ENCODE data around the gene ADGRB2.
A peak's percentile ranks its signal among the peaks of the same experiment; 100 is the strongest.

ADGRB2 gene

GRCh38 chr1:31687601-31688000, 76.5 kb downstream of the ADGRB2 start:
- Histone ChIP-seq H2AFZ (ENCODE audit: low read length) (no peak overlapping the region), H3K4me3 (ENCODE audit: low read length) (no peak overlapping the region), H3K9ac (ENCODE audit: low read length) (no peak overlapping the region), H3K9me3 (replicated peaks; ENCODE audit: insufficient read depth, low read length) (no peaks in the 10 kb centered on the region), H3F3A (ENCODE audit: insufficient read depth, low read length) (no peaks in the 10 kb centered on the region), H4K20me1 (ENCODE audit: insufficient read depth, low read length) (no peaks in the 10 kb centered on the region), H3K4me1 (ENCODE audit: low read length) (no peaks in the 10 kb centered on the region), H3K9me2 (replicated peaks; ENCODE audit: insufficient read depth, low read length) (no peaks in the 10 kb centered on the region), H3K79me2 (ENCODE audit: low read length) (no peaks in the 10 kb centered on the region), H3K27ac (ENCODE audit: low read length) (no peak overlapping the region), H3K4me2 (ENCODE audit: low read depth, low read length) (no peak overlapping the region), H3K36me3 (replicated peaks; ENCODE audit: insufficient read depth, low read length) (no peaks in the 10 kb centered on the region), H3K27me3 (replicated peaks; ENCODE audit: insufficient read depth, low read length) (peaks cover 94% of the 10 kb centered on the region)
- DNase-seq = no peak
- TF ChIP-seq CTCF (IDR thresholded peaks at IDR 0.05; ENCODE audit: low read length) = no peak
- TF ChIP-seq EZH2phosphoT487 (IDR thresholded peaks at IDR 0.05; ENCODE audit: low read length) = no peak
- TF ChIP-seq EZH2 (optimal IDR thresholded peaks at IDR 0.05; ENCODE audit: low read depth, low read length) = no peak

GRCh38 chr1:31685795-31686194, 78.3 kb downstream of the ADGRB2 start:
- no peaks in the 10 kb centered on the region for H4K20me1 ChIP-seq (ENCODE audit: insufficient read depth, low read length)
- no peak overlapping the region for H3K4me3 ChIP-seq (ENCODE audit: low read length)
- H3K27ac ChIP-seq (ENCODE audit: low read length) = no peak overlapping the region
- H3K9me2 ChIP-seq (replicated peaks; ENCODE audit: insufficient read depth, low read length) = no peaks in the 10 kb centered on the region
- H3K79me2 ChIP-seq (ENCODE audit: low read length) = no peaks in the 10 kb centered on the region
- H3K9ac ChIP-seq (ENCODE audit: low read length) = no peak overlapping the region
- no peak overlapping the region for H3K4me2 ChIP-seq (ENCODE audit: low read depth, low read length)
- H2AFZ ChIP-seq (ENCODE audit: low read length) = no peak overlapping the region
- H3K4me1 ChIP-seq (ENCODE audit: low read length) = no peaks in the 10 kb centered on the region
- no peak for DNase-seq
- H3K9me3 ChIP-seq (replicated peaks; ENCODE audit: insufficient read depth, low read length) = no peaks in the 10 kb centered on the region
- no peaks in the 10 kb centered on the region for H3K36me3 ChIP-seq (replicated peaks; ENCODE audit: insufficient read depth, low read length)
- H3F3A ChIP-seq (ENCODE audit: insufficient read depth, low read length) = no peaks in the 10 kb centered on the region
- peaks cover 96% of the 10 kb centered on the region for H3K27me3 ChIP-seq (replicated peaks; ENCODE audit: insufficient read depth, low read length)
- no peak for TF ChIP-seq EZH2phosphoT487 (IDR thresholded peaks at IDR 0.05; ENCODE audit: low read length)
- TF ChIP-seq CTCF (IDR thresholded peaks at IDR 0.05; ENCODE audit: low read length) = no peak
- no peak for TF ChIP-seq EZH2 (optimal IDR thresholded peaks at IDR 0.05; ENCODE audit: low read depth, low read length)

- H3K27ac ChIP-seq (ENCODE audit: low read length) = no peak overlapping the region
- no peaks in the 10 kb centered on the region for H3K9me2 ChIP-seq (replicated peaks; ENCODE audit: insufficient read depth, low read length)
- no peaks in the 10 kb centered on the region for H4K20me1 ChIP-seq (ENCODE audit: insufficient read depth, low read length)
- H3K27me3 ChIP-seq (replicated peaks; ENCODE audit: insufficient read depth, low read length) = peaks cover 97% of the 10 kb centered on the region
- no peaks in the 10 kb centered on the region for H3K4me1 ChIP-seq (ENCODE audit: low read length)
- DNase-seq = peak; percentile 16
- no peak overlapping the region for H3K4me2 ChIP-seq (ENCODE audit: low read depth, low read length)
- H2AFZ ChIP-seq (ENCODE audit: low read length) = no peak overlapping the region
- H3F3A ChIP-seq (ENCODE audit: insufficient read depth, low read length) = no peaks in the 10 kb centered on the region
- no peak overlapping the region for H3K4me3 ChIP-seq (ENCODE audit: low read length)
- no peak for TF ChIP-seq EZH2 (optimal IDR thresholded peaks at IDR 0.05; ENCODE audit: low read depth, low read length)
- peak; percentile 55 for TF ChIP-seq CTCF (IDR thresholded peaks at IDR 0.05; ENCODE audit: low read length)
- no peak overlapping the region for H3K9ac ChIP-seq (ENCODE audit: low read length)
- H3K79me2 ChIP-seq (ENCODE audit: low read length) = no peaks in the 10 kb centered on the region
- H3K36me3 ChIP-seq (replicated peaks; ENCODE audit: insufficient read depth, low read length) = no peaks in the 10 kb centered on the region
- no peaks in the 10 kb centered on the region for H3K9me3 ChIP-seq (replicated peaks; ENCODE audit: insufficient read depth, low read length)
Measured at GRCh38 chr1:31683997-31684396, 80.1 kb downstream of the ADGRB2 start.

Measured in MM.1S (cell line).